ENCODE measurements around the gene SCGB1C1. TPM values are rescaled to one million over a fixed set of nuclear protein-coding genes. Genes with fewer than 3 reads are reported as not detected.

Gene SCGB1C1
- polyA plus RNA-seq, 1 donor (not counting 4 experiments of a cell fraction or from before 2014, with no cell fraction given) = not detected

GRCh38 chr11:227824-228379 lies 35.0 kb downstream of the SCGB1C1 start:
- DNase-seq (ENCODE audit: low read depth, low spot score) = no peak
- TF ChIP-seq EZH2 (IDR thresholded peaks at IDR 0.05; ENCODE audit: low read length) (no peak), CTCF (optimal IDR thresholded peaks at IDR 0.05 in 1 of 3, IDR thresholded peaks at IDR 0.05 in 1 of 3, conservative IDR thresholded peaks at IDR 0.05 in 1 of 3; ENCODE audit: extremely low read depth in 1 of 3, insufficient read depth in 2 of 3, low read length in 3 of 3) (no peak)
- Histone ChIP-seq H3K9me3 (ENCODE audit: control insufficient read depth, low read depth, low read length) (no peaks in the 10 kb centered on the region), H3K79me2 (ENCODE audit: control insufficient read depth, insufficient read depth, low read length) (no peaks in the 10 kb centered on the region), H3K9me1 (ENCODE audit: control insufficient read depth, extremely low read depth, insufficient read depth, low read length) (no peaks in the 10 kb centered on the region), H3K27ac (ENCODE audit: control insufficient read depth, insufficient read depth, low read length) (no peak overlapping the region), H3K4me1 (ENCODE audit: control insufficient read depth, extremely low read depth, insufficient read depth, low read length) (peaks cover 8% of the 10 kb centered on the region), H3K9ac (ENCODE audit: control insufficient read depth, extremely low read depth, insufficient read depth, low read length) (no peak overlapping the region), H3K27me3 (ENCODE audit: control insufficient read depth, extremely low read depth, insufficient read depth, low read length) (no peaks in the 10 kb centered on the region), H2AFZ (ENCODE audit: control insufficient read depth, low read length) (no peak overlapping the region), H4K20me1 (ENCODE audit: control insufficient read depth, extremely low read depth, insufficient read depth, low read length) (no peaks in the 10 kb centered on the region), H3K4me3 (ENCODE audit: control insufficient read depth in 2 of 3, extremely low read depth in 1 of 3, insufficient read depth in 2 of 3, low read depth in 1 of 3, low read length in 3 of 3) (no peak overlapping the region), H3K4me2 (ENCODE audit: control insufficient read depth, extremely low read depth, insufficient read depth, low read depth, low read length) (no peak overlapping the region), H3K36me3 (ENCODE audit: control insufficient read depth in 2 of 2, extremely low read depth in 1 of 2, insufficient read depth in 2 of 2, low read length in 2 of 2) (peaks cover 1 to 2% of the 10 kb centered on the region in 2 experiments)
- no peak for FAIRE-seq
- dilution Hi-C loops (cut with MboI; ENCODE audit: extremely low pct_ligation_motif_present, low sequenced_read_pairs) = no loop called here

GRCh38 chr11:230431-230830 lies 37.6 kb downstream of the SCGB1C1 start:
- Histone ChIP-seq H3K36me3 (ENCODE audit: control insufficient read depth in 2 of 2, extremely low read depth in 1 of 2, insufficient read depth in 2 of 2, low read length in 2 of 2) (peaks cover 0 to 1% of the 10 kb centered on the region in 2 experiments), H3K9ac (ENCODE audit: control insufficient read depth, extremely low read depth, insufficient read depth, low read length) (no peak overlapping the region), H3K4me2 (ENCODE audit: control insufficient read depth, extremely low read depth, insufficient read depth, low read depth, low read length) (no peak overlapping the region), H3K9me1 (ENCODE audit: control insufficient read depth, extremely low read depth, insufficient read depth, low read length) (no peaks in the 10 kb centered on the region), H3K4me1 (ENCODE audit: control insufficient read depth, extremely low read depth, insufficient read depth, low read length) (peaks cover 6% of the 10 kb centered on the region), H4K20me1 (ENCODE audit: control insufficient read depth, extremely low read depth, insufficient read depth, low read length) (no peaks in the 10 kb centered on the region), H3K27me3 (ENCODE audit: control insufficient read depth, extremely low read depth, insufficient read depth, low read length) (no peaks in the 10 kb centered on the region), H3K27ac (ENCODE audit: control insufficient read depth, insufficient read depth, low read length) (no peak overlapping the region), H3K79me2 (ENCODE audit: control insufficient read depth, insufficient read depth, low read length) (peaks cover 3% of the 10 kb centered on the region), H3K4me3 (ENCODE audit: control insufficient read depth in 2 of 3, extremely low read depth in 1 of 3, insufficient read depth in 2 of 3, low read depth in 1 of 3, low read length in 3 of 3) (no peak overlapping the region), H2AFZ (ENCODE audit: control insufficient read depth, low read length) (no peak overlapping the region), H3K9me3 (ENCODE audit: control insufficient read depth, low read depth, low read length) (no peaks in the 10 kb centered on the region)
- dilution Hi-C loops (cut with MboI; ENCODE audit: extremely low pct_ligation_motif_present, low sequenced_read_pairs) = no loop called here
- TF ChIP-seq EZH2 (IDR thresholded peaks at IDR 0.05; ENCODE audit: low read length) (no peak), CTCF (optimal IDR thresholded peaks at IDR 0.05 in 1 of 3, IDR thresholded peaks at IDR 0.05 in 1 of 3, conservative IDR thresholded peaks at IDR 0.05 in 1 of 3; ENCODE audit: extremely low read depth in 1 of 3, insufficient read depth in 2 of 3, low read length in 3 of 3) (no peak)
- FAIRE-seq = no peak
- no peak for DNase-seq (ENCODE audit: low read depth, low spot score)
